GM12878 (cell line): Measurements from ENCODE around the gene LEF1. TPM values are rescaled to one million over a fixed set of nuclear protein-coding genes. Genes with fewer than 3 reads are reported as not detected.
A peak's percentile ranks its signal among the peaks of the same experiment; 100 is the strongest.

Source experiments
- ATAC-seq: fragments of 200-7000 bp; cut with Tn5 transposase; 3 replicates; pipeline ENCODE4 v1.9.1; 2020; ENCODE audit warnings: mild to moderate bottlenecking, moderate library complexity
- BruUV-seq: library from RNA; stranded (reverse); fragments of 400-500 nt; replicated peaks from 2 replicates; lab custom pipeline; 2021; lab: Mats Ljungman, UMichigan
- CTCF ChIA-PET: fragments of 300-600 bp; sonication (Branson Sonifier 250); formaldehyde crosslinking; extraction: SDS; loops from one replicate; lab custom pipeline; 2021; ENCODE audit warnings: inconsistent platforms; lab: Yijun Ruan, JAX
- POLR2A ChIA-PET: fragments of 350-600 bp; formaldehyde crosslinking; extraction: SDS; loops from one replicate; lab custom pipeline; 2021; ENCODE audit warnings: inconsistent platforms; lab: Charles Lee
- RAD21 ChIA-PET: fragments of 300-600 bp; sonication (Branson Sonifier 250); formaldehyde crosslinking; loops from one replicate; lab custom pipeline; 2023; ENCODE audit warnings: antibody characterized with exemption; ENCODE audit not compliant: unreplicated experiment; lab: Charles Lee
- SMC1A ChIA-PET: fragments of 300-600 bp; sonication (Branson Sonifier 250); formaldehyde crosslinking; loops from one replicate; lab custom pipeline; 2023; ENCODE audit not compliant: unreplicated experiment, uncharacterized antibody; lab: Charles Lee
- DNase-seq: peaks from one replicate; pipeline ENCODE4 v3.0.0-alpha.2; 2011; ENCODE audit warnings: low read depth, low spot score
- FAIRE-seq: peaks from 3 replicates; lab custom pipeline; 2011; peaks lifted over from hg19 to GRCh38; lab: Jason Lieb, UNC
- H2AFZ ChIP-seq: 2 replicates; pipeline ENCODE4 v1.6.0; 2011; ENCODE audit warnings: low read depth, low read length, control low read depth; ENCODE audit not compliant: control insufficient read depth
- H3K27ac ChIP-seq: 2 replicates; pipeline ENCODE4 v1.5.1; 2011; ENCODE audit warnings: control low read depth; ENCODE audit not compliant: control insufficient read depth, insufficient read depth
- H3K27me3 ChIP-seq, 2 experiments: replicated peaks in 1 of 2; 2 replicates each; pipeline versions ENCODE4 v1.6.0 to v1.6.1; 2011; ENCODE audit warnings: low read length in 1 of 2; ENCODE audit not compliant: control insufficient read depth in 2 of 2, insufficient read depth in 2 of 2
- H3K36me3 ChIP-seq, 2 experiments: 2 replicates each; pipeline ENCODE4 v1.5.1; 2011; ENCODE audit warnings: low read length in 1 of 2; ENCODE audit not compliant: control insufficient read depth in 2 of 2, insufficient read depth in 2 of 2
- H3K4me1 ChIP-seq: 2 replicates; pipeline ENCODE4 v1.6.1; 2011; ENCODE audit warnings: mild to moderate bottlenecking, low read length, moderate library complexity, mixed read lengths; ENCODE audit not compliant: control insufficient read depth, insufficient read depth
- H3K4me2 ChIP-seq: 2 replicates; pipeline ENCODE4 v1.6.0; 2011; ENCODE audit warnings: control low read depth; ENCODE audit not compliant: control insufficient read depth, insufficient read depth
- H3K4me3 ChIP-seq: fragments of 200-600 bp; sonication (generic); 2 replicates; pipeline ENCODE4 v1.5.1; 2016
- H3K79me2 ChIP-seq: 2 replicates; pipeline ENCODE4 v1.6.0; 2011; ENCODE audit warnings: low read length; ENCODE audit not compliant: control insufficient read depth, insufficient read depth
- H3K9ac ChIP-seq: 2 replicates; pipeline ENCODE4 v1.8.0; 2011; ENCODE audit warnings: low read length, control low read depth, mixed read lengths; ENCODE audit not compliant: control insufficient read depth, insufficient read depth
- H3K9me3 ChIP-seq: replicated peaks from 3 replicates; pipeline ENCODE4 v1.5.1; 2011; ENCODE audit warnings: mild to moderate bottlenecking, low read length; ENCODE audit not compliant: control insufficient read depth, insufficient read depth
- H4K20me1 ChIP-seq: 2 replicates; pipeline ENCODE4 v1.6.0; 2011; ENCODE audit not compliant: control insufficient read depth, insufficient read depth
- BCL11A ChIP-seq: IDR thresholded peaks from 2 replicates; pipeline ENCODE4 v1.6.1; 2011; ENCODE audit warnings: low read depth, low read length
- BMI1 ChIP-seq: fragments of 450-650 bp; IDR thresholded peaks from 2 replicates; pipeline ENCODE4 v1.6.1; 2016; ENCODE audit warnings: mild to moderate bottlenecking, moderate library complexity, borderline replicate concordance
- FOXK2 ChIP-seq: fragments of 450-650 bp; IDR thresholded peaks from 2 replicates; pipeline ENCODE4 v1.6.1; 2017; ENCODE audit warnings: mild to moderate bottlenecking, moderate library complexity
- JUND ChIP-seq: IDR thresholded peaks from 2 replicates; pipeline ENCODE4 v1.6.1; 2012; ENCODE audit warnings: low read depth, mild to moderate bottlenecking, low read length, improper control_type of control experiment, moderate library complexity
- KAT2A ChIP-seq: conservative IDR thresholded peaks from 2 replicates; pipeline ENCODE4 v1.6.1; 2011; ENCODE audit warnings: low read depth, low read length; ENCODE audit not compliant: control insufficient read depth
- KDM1A ChIP-seq: fragments of 200-600 bp; sonication (generic); IDR thresholded peaks from 2 replicates; pipeline ENCODE4 v1.6.1; 2016; ENCODE audit warnings: borderline replicate concordance
- NFYB ChIP-seq: IDR thresholded peaks from 2 replicates; pipeline ENCODE4 v1.6.1; 2011; ENCODE audit warnings: low read depth, mild to moderate bottlenecking, low read length, improper control_type of control experiment, moderate library complexity; ENCODE audit not compliant: insufficient read depth
- NR2F1 ChIP-seq: fragments of 450-650 bp; conservative IDR thresholded peaks from 2 replicates; pipeline ENCODE4 v1.6.1; 2017; ENCODE audit warnings: mild to moderate bottlenecking
- RAD21 ChIP-seq: IDR thresholded peaks from 2 replicates; pipeline ENCODE4 v1.6.1; 2011; ENCODE audit warnings: mild to moderate bottlenecking, low read depth, low read length, moderate library complexity; ENCODE audit not compliant: insufficient read depth
- RB1 ChIP-seq: fragments of 450-650 bp; formaldehyde crosslinking; IDR thresholded peaks from 2 replicates; pipeline ENCODE4 v1.6.1; 2017; ENCODE audit warnings: mild to moderate bottlenecking, borderline replicate concordance
- RFX5 ChIP-seq: IDR thresholded peaks from 2 replicates; pipeline ENCODE4 v1.6.1; 2011; ENCODE audit warnings: low read depth, low read length, improper control_type of control experiment
- SMAD1 ChIP-seq: fragments of 450-650 bp; IDR thresholded peaks from 2 replicates; pipeline ENCODE4 v1.6.1; 2018; ENCODE audit warnings: mild to moderate bottlenecking, low read depth; ENCODE audit not compliant: partially characterized antibody
- ZNF24 ChIP-seq: fragments of 450-650 bp; IDR thresholded peaks from 2 replicates; pipeline ENCODE4 v1.6.1; 2017; ENCODE audit warnings: antibody characterized with exemption, mild to moderate bottlenecking
- WGBS: methylation state at CpG from one replicate; pipeline ENCODE4 v1.1.6; 2016; ENCODE audit warnings: low lambda C conversion rate; ENCODE audit not compliant: insufficient replicate concordance, insufficient coverage; ENCODE audit errors: missing lambda C conversion rate; 5-methylcytosine and 5-hydroxymethylcytosine counted together
- in situ Hi-C: fragments of 300-500 bp; cut with MboI; formaldehyde crosslinking; loops from 9 replicates; pipeline ENCODE4 v1.14.3; 2018; ENCODE audit warnings: mixed read lengths
- intact Hi-C: fragments of 100-400 bp; cut with micrococcal nuclease; formaldehyde crosslinking; loops from one replicate; pipeline ENCODE4 v1.14.2; 2022; ENCODE audit not compliant: unreplicated experiment
- polyA plus RNA-seq, 11 experiments: library from polyadenylated mRNA; depleted of rRNA in 4 of 11; unstranded in 6 of 11; stranded (reverse) in 5 of 11; fragments of >200 nt; fragmentation: Nextera tagmentation in 4 of 11; fragmentation: Illumina TruSeq in 1 of 11; extraction: Ambion mirVana in 4 of 11; extraction: Trizol in 1 of 11; gene quantifications; 1 replicate in 1 of 11; 2 replicates in 10 of 11; pipeline versions ENCODE4 v1.2.1 to v1.2.3, GENCODE V29; 2011 to 2016; ENCODE audit warnings: inconsistent platforms in 2 of 11, missing spikeins in 2 of 11, low read depth in 1 of 11
- total RNA-seq, 4 experiments: library from RNA; depleted of rRNA in 3 of 4; stranded (reverse); fragments of >200 nt in 3 of 4; fragmentation: Illumina TruSeq in 1 of 4; extraction: Trizol in 1 of 4; gene quantifications; 2 replicates each; pipeline versions ENCODE4 v1.2.1 to v1.2.3, GENCODE V29; 2013 to 2021
- TF ChIP-seq, protein P1 (sequence below): IDR thresholded peaks from 2 replicates; pipeline ENCODE4 v1.6.1; 2012; ENCODE audit warnings: low read depth, low read length, improper control_type of control experiment
- TF ChIP-seq, protein P2 (sequence below): fragments of 450-650 bp; IDR thresholded peaks from 2 replicates; pipeline ENCODE4 v1.6.1; 2014; ENCODE audit warnings: mild to moderate bottlenecking
- TF ChIP-seq, protein P3 (sequence below): fragments of 150-350 bp; IDR thresholded peaks from 2 replicates; pipeline ENCODE4 v1.6.1; 2014; ENCODE audit warnings: mild to moderate bottlenecking, low read depth, low read length

Gene LEF1
- total and polyA plus RNA-seq, 10 of the 15 experiments (the other 5 are each of a cell fraction or from before 2014, with no cell fraction given), result 10.2 to 38.1 (median 19.5) TPM

DNA sequence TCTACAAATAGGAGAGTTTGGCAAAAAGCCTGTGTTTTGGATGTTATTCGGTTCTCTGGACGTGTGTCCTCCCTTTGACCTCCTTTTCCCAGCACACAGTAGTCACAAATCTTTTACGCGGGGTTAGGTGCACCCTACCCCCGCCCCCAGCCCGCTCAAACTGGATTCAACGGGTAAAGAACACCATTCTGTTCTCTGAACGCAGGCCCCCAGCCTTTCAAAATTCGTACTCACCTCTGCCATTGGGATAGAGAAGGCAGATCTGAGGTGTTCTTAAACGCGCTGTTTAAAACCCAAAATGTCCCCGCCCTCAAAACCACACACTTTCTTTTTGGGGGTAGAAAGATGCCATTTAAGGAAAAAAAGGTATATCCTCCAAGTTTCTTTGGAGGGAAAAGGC, 2.7 kb downstream of the LEF1 start:
- ATAC-seq, result no peak
- SMC1A ChIA-PET, result no interaction called here
- no peak for DNase-seq
- RAD21 ChIA-PET, result interaction anchor here (1.1 kb wide), 1 partner anchor 19 kb away, joined by 3 read pairs; no protein-coding TSS in a partner anchor
- intact Hi-C loops (loop anchor here (5.0 kb wide), 1 partner anchor 49 kb away; no protein-coding TSS in a partner anchor), in situ Hi-C loops (loop anchor here (25.0 kb wide), 1 partner anchor 454 kb away; the partner anchor contains the start of gene PAPSS1)
- TF ChIP-seq, protein P1, sequence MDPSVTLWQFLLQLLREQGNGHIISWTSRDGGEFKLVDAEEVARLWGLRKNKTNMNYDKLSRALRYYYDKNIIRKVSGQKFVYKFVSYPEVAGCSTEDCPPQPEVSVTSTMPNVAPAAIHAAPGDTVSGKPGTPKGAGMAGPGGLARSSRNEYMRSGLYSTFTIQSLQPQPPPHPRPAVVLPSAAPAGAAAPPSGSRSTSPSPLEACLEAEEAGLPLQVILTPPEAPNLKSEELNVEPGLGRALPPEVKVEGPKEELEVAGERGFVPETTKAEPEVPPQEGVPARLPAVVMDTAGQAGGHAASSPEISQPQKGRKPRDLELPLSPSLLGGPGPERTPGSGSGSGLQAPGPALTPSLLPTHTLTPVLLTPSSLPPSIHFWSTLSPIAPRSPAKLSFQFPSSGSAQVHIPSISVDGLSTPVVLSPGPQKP, result no peak
- no peak for TF ChIP-seq NR2F1
- no peak for TF ChIP-seq RB1
- no peak for TF ChIP-seq SMAD1
- TF ChIP-seq NFYB, result no peak
- TF ChIP-seq RFX5, result no peak
- TF ChIP-seq, protein P2, sequence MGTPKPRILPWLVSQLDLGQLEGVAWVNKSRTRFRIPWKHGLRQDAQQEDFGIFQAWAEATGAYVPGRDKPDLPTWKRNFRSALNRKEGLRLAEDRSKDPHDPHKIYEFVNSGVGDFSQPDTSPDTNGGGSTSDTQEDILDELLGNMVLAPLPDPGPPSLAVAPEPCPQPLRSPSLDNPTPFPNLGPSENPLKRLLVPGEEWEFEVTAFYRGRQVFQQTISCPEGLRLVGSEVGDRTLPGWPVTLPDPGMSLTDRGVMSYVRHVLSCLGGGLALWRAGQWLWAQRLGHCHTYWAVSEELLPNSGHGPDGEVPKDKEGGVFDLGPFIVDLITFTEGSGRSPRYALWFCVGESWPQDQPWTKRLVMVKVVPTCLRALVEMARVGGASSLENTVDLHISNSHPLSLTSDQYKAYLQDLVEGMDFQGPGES, result no peak
- no peak for TF ChIP-seq BMI1
- TF ChIP-seq RAD21, result no peak
- no peak for TF ChIP-seq ZNF24
- no peak for TF ChIP-seq KDM1A
- TF ChIP-seq FOXK2, result no peak
- no peak for TF ChIP-seq JUND
- TF ChIP-seq, protein P3, sequence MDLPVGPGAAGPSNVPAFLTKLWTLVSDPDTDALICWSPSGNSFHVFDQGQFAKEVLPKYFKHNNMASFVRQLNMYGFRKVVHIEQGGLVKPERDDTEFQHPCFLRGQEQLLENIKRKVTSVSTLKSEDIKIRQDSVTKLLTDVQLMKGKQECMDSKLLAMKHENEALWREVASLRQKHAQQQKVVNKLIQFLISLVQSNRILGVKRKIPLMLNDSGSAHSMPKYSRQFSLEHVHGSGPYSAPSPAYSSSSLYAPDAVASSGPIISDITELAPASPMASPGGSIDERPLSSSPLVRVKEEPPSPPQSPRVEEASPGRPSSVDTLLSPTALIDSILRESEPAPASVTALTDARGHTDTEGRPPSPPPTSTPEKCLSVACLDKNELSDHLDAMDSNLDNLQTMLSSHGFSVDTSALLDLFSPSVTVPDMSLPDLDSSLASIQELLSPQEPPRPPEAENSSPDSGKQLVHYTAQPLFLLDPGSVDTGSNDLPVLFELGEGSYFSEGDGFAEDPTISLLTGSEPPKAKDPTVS, result no peak
- no peak for TF ChIP-seq BCL11A
- no peak for TF ChIP-seq KAT2A
- Histone ChIP-seq H3K27me3 (peaks cover 3 to 33% of the 10 kb centered on the region in 2 experiments), H3K9me3 (no peaks in the 10 kb centered on the region), H3K79me2 (no peaks in the 10 kb centered on the region; the same call in 1 of the 2 replicates), H3K9ac (no peak overlapping the region), H3K27ac (no peak overlapping the region), H3K4me1 (no peaks in the 10 kb centered on the region; the same call in 1 of the 2 replicates), H4K20me1 (no peaks in the 10 kb centered on the region; the same call in 1 of the 2 replicates), H2AFZ (no peak overlapping the region), H3K4me2 (peak overlapping the region; percentile 84; the same call in 1 of the 2 replicates), H3K36me3 (no peaks in the 10 kb centered on the region), H3K4me3 (peak overlapping the region; percentile 20; the same call in 1 of the 2 replicates)
- WGBS, result 41% methylated on average over 12 of the region's 12 CpGs
- CTCF ChIA-PET, result no interaction called here
- FAIRE-seq, result no peak
- POLR2A ChIA-PET, result no interaction called here
- BruUV-seq, result no TSS peak
